GM21423 (cell line): ENCODE data around the gene PI16.

ENCODE experiments used
- ATAC-seq: cut with Tn5 transposase; IDR thresholded peaks from one replicate; pipeline ENCODE4 v1.9.1; 2021; ENCODE audit warnings: mild to moderate bottlenecking, moderate library complexity; ENCODE audit not compliant: unreplicated experiment

Gene PI16

GRCh38 chr6:36955136-36955535 lies 598 bp downstream of the PI16 start:
- ATAC-seq: no peak

GRCh38 chr6:36955671-36956445 lies 1.3 kb downstream of the PI16 start:
- ATAC-seq: no peak

- no peak for ATAC-seq
Observed at GRCh38 chr6:36956446-36956820, 1.9 kb downstream of the PI16 start.

- no peak for ATAC-seq
Observed at GRCh38 chr6:36957773-36958271, 3.3 kb downstream of the PI16 start.

- ATAC-seq: no peak
Observed at GRCh38 chr6:36958775-36959554, 4.4 kb downstream of the PI16 start.

- no peak for ATAC-seq
Observed at GRCh38 chr6:36959555-36960250, 5.2 kb downstream of the PI16 start.

GRCh38 chr6:36961441-36962435 lies 7.2 kb downstream of the PI16 start:
- ATAC-seq: no peak

- no peak for ATAC-seq
Observed at GRCh38 chr6:36962874-36963273, 8.3 kb downstream of the PI16 start.

GRCh38 chr6:36963451-36964290 lies 9.1 kb downstream of the PI16 start:
- no peak for ATAC-seq

GRCh38 chr6:36964349-36964748 lies 9.8 kb downstream of the PI16 start:
- ATAC-seq: no peak

- no peak for ATAC-seq
Observed at GRCh38 chr6:36964908-36965307, 10.4 kb downstream of the PI16 start.

GRCh38 chr6:36967301-36967700 lies 12.8 kb downstream of the PI16 start:
- ATAC-seq: no peak

- no peak for ATAC-seq
Observed at GRCh38 chr6:36967757-36968156, 13.2 kb downstream of the PI16 start.

GRCh38 chr6:36968266-36968977 lies 13.9 kb downstream of the PI16 start:
- no peak for ATAC-seq

- no peak for ATAC-seq
Observed at GRCh38 chr6:36969240-36969691, 14.7 kb downstream of the PI16 start.

GRCh38 chr6:36969988-36970891 lies 15.7 kb downstream of the PI16 start:
- ATAC-seq: no peak
